Activated T-cell treated with anti-CD3 and anti-CD28 coated beads, Interleukin-2, amount 50 U/mL, for 72 hours (primary cell): ENCODE measurements around the gene TTF1. TPM values are rescaled to one million over a fixed set of nuclear protein-coding genes. Genes with fewer than 3 reads are reported as not detected.

Experiments used
- ATAC-seq, 2 donors: fragments of 150-1000 bp; cut with Tn5 transposase; replicated peaks in 1 of 2; 2 replicates each; pipeline ENCODE4 v1.10.0; 2021; ENCODE audit warnings: moderate library complexity in 2 of 2, mild to moderate bottlenecking in 1 of 2
- DNase-seq, 2 donors: peaks; one replicate each; pipeline ENCODE4 v3.0.0; 2021 to 2022; ENCODE audit warnings: mixed read lengths in 1 of 2
- H3K27ac Mint-ChIP-seq: one replicate; pipeline ENCODE4 v1.8.0; 2022; ENCODE audit warnings: mild to moderate bottlenecking, moderate library complexity, mixed read lengths
- H3K27me3 Mint-ChIP-seq: one replicate; pipeline ENCODE4 v1.8.0; 2022; ENCODE audit warnings: low read depth, mixed read lengths
- H3K36me3 Mint-ChIP-seq, 2 donors: one replicate each; pipeline ENCODE4 v1.8.0; 2022; ENCODE audit warnings: mixed read lengths in 2 of 2, mild to moderate bottlenecking in 1 of 2; ENCODE audit not compliant: insufficient read depth in 2 of 2
- H3K4me1 Mint-ChIP-seq: one replicate; pipeline ENCODE4 v1.8.0; 2022; ENCODE audit warnings: low read depth, mixed read lengths
- H3K4me3 Mint-ChIP-seq, 2 donors: one replicate each; pipeline ENCODE4 v1.8.0; 2022; ENCODE audit warnings: mild to moderate bottlenecking in 2 of 2, mixed read lengths in 2 of 2, moderate library complexity in 2 of 2
- H3K9me3 Mint-ChIP-seq, 2 donors: one replicate each; pipeline ENCODE4 v1.8.0; 2022; ENCODE audit warnings: mixed read lengths in 2 of 2
- total RNA-seq, 2 donors: library from RNA; stranded (reverse); gene quantifications; one replicate each; pipeline ENCODE4 v1.2.3, GENCODE V29; 2022

Gene TTF1
- total RNA-seq, 2 donors from 2014 or later: 23.0 to 23.3 TPM

- Mint-ChIP-seq H3K4me1 (peaks cover 33% of the 10 kb centered on the region), H3K9me3 (no peaks in the 10 kb centered on the region), H3K27ac (no peak overlapping the region), H3K27me3 (no peaks in the 10 kb centered on the region), H3K4me3 (no peak overlapping the region), H3K36me3 (peaks cover 0 to 4% of the 10 kb centered on the region in 2 donors)
- ATAC-seq: no peak
- no peak for DNase-seq
Observed at GRCh38 chr9:132370592-132370991, 36.0 kb downstream of the TTF1 start.

GRCh38 chr9:132369421-132369820, 37.2 kb downstream of the TTF1 start:
- H3K36me3 Mint-ChIP-seq: peaks cover 0 to 3% of the 10 kb centered on the region in 2 donors
- H3K4me3 Mint-ChIP-seq: no peak overlapping the region

GRCh38 chr9:132367613-132368313, 38.9 kb downstream of the TTF1 start:
- DNase-seq (no peak), ATAC-seq (no peak)
- H3K36me3 Mint-ChIP-seq: peaks cover 0 to 2% of the 10 kb centered on the region in 2 donors
- H3K4me1 Mint-ChIP-seq: peaks cover 8% of the 10 kb centered on the region
- H3K27ac Mint-ChIP-seq: no peak overlapping the region
- H3K27me3 Mint-ChIP-seq: no peaks in the 10 kb centered on the region
- no peak overlapping the region for H3K4me3 Mint-ChIP-seq
- H3K9me3 Mint-ChIP-seq: no peaks in the 10 kb centered on the region

More at GRCh38 chr9:132369421-132369820, 37.2 kb downstream of the TTF1 start:
- Mint-ChIP-seq H3K9me3 (no peaks in the 10 kb centered on the region), H3K27ac (no peak overlapping the region), H3K27me3 (no peaks in the 10 kb centered on the region), H3K4me1 (peaks cover 25% of the 10 kb centered on the region)
- DNase-seq: no peak
- ATAC-seq: no peak

- DNase-seq: no peak
- Mint-ChIP-seq H3K4me3 (no peak overlapping the region), H3K36me3 (no peaks in the 10 kb centered on the region), H3K9me3 (no peaks in the 10 kb centered on the region), H3K27ac (no peak overlapping the region), H3K4me1 (no peaks in the 10 kb centered on the region), H3K27me3 (no peaks in the 10 kb centered on the region)
- ATAC-seq: no peak
Observed at GRCh38 chr9:132366481-132366880, 40.2 kb downstream of the TTF1 start.

GRCh38 chr9:132365986-132366385, 40.7 kb downstream of the TTF1 start:
- no peak for ATAC-seq
- no peaks in the 10 kb centered on the region for H3K4me1 Mint-ChIP-seq
- H3K4me3 Mint-ChIP-seq: no peak overlapping the region
- no peaks in the 10 kb centered on the region for H3K9me3 Mint-ChIP-seq
- no peaks in the 10 kb centered on the region for H3K27me3 Mint-ChIP-seq
- H3K27ac Mint-ChIP-seq: no peak overlapping the region
- no peak for DNase-seq
- H3K36me3 Mint-ChIP-seq: no peaks in the 10 kb centered on the region

GRCh38 chr9:132364068-132364467, 42.6 kb downstream of the TTF1 start:
- Mint-ChIP-seq H3K4me1 (no peaks in the 10 kb centered on the region), H3K27me3 (no peaks in the 10 kb centered on the region), H3K27ac (no peak overlapping the region), H3K36me3 (no peaks in the 10 kb centered on the region), H3K9me3 (no peaks in the 10 kb centered on the region), H3K4me3 (no peak overlapping the region)
- no peak for DNase-seq
- ATAC-seq: no peak

GRCh38 chr9:132357764-132358163, 48.9 kb downstream of the TTF1 start:
- Mint-ChIP-seq H3K4me1 (peaks cover 14% of the 10 kb centered on the region), H3K27ac (no peak overlapping the region), H3K9me3 (no peaks in the 10 kb centered on the region), H3K36me3 (peaks cover 6 to 13% of the 10 kb centered on the region in 2 donors), H3K4me3 (no peak overlapping the region), H3K27me3 (no peaks in the 10 kb centered on the region)
- ATAC-seq (no peak), DNase-seq (no peak)

- H3K36me3 Mint-ChIP-seq: peaks cover 13 to 22% of the 10 kb centered on the region in 2 donors
- DNase-seq: no peak
- peaks cover 27% of the 10 kb centered on the region for H3K4me1 Mint-ChIP-seq
- no peak overlapping the region for H3K27ac Mint-ChIP-seq
- no peaks in the 10 kb centered on the region for H3K9me3 Mint-ChIP-seq
- no peaks in the 10 kb centered on the region for H3K27me3 Mint-ChIP-seq
- no peak for ATAC-seq
- H3K4me3 Mint-ChIP-seq: peak overlapping the region in 1 of 2 donors; percentile 93
Observed at GRCh38 chr9:132356324-132356924, 50.2 kb downstream of the TTF1 start.

GRCh38 chr9:132354637-132355355, 51.8 kb downstream of the TTF1 start, which contains the start of gene SETX:
TSS of gene SETX (minus strand) at chr9:132354986. CDS start at chr9:132349428, 5,558 bp downstream.
- Mint-ChIP-seq H3K36me3 (peaks cover 16 to 26% of the 10 kb centered on the region in 2 donors), H3K4me3 (peak within 1 kb of the TSS; percentile 93), H3K9me3 (no peaks in the 10 kb centered on the region), H3K27me3 (no peaks in the 10 kb centered on the region), H3K27ac (peak within 1 kb of the TSS; percentile 96), H3K4me1 (peaks cover 41% of the 10 kb centered on the region)
- ATAC-seq: peak; percentile 90 to 92
- peak; percentile 93 to 98 for DNase-seq

- Mint-ChIP-seq H3K4me3 (peak overlapping the region; percentile 75 to 93), H3K9me3 (no peaks in the 10 kb centered on the region), H3K27me3 (no peaks in the 10 kb centered on the region), H3K36me3 (peaks cover 22 to 46% of the 10 kb centered on the region in 2 donors), H3K4me1 (peaks cover 57% of the 10 kb centered on the region), H3K27ac (peak overlapping the region; percentile 38)
- no peak for DNase-seq
- ATAC-seq: no peak
Observed at GRCh38 chr9:132351404-132352045, 55.1 kb downstream of the TTF1 start.

- Mint-ChIP-seq H3K9me3 (no peaks in the 10 kb centered on the region), H3K27me3 (no peaks in the 10 kb centered on the region), H3K27ac (peak overlapping the region; percentile 38), H3K4me1 (peaks cover 57% of the 10 kb centered on the region), H3K36me3 (peaks cover 22 to 52% of the 10 kb centered on the region in 2 donors), H3K4me3 (peak overlapping the region; percentile 75 to 93)
- ATAC-seq (no peak), DNase-seq (peak; percentile 28 to 35)
Observed at GRCh38 chr9:132350861-132351315, 55.8 kb downstream of the TTF1 start.

GRCh38 chr9:132348676-132349075, 58.0 kb downstream of the TTF1 start:
- Mint-ChIP-seq H3K27me3 (no peaks in the 10 kb centered on the region), H3K4me1 (peaks cover 52% of the 10 kb centered on the region), H3K27ac (peak overlapping the region; percentile 97), H3K9me3 (no peaks in the 10 kb centered on the region), H3K4me3 (peak overlapping the region in 1 of 2 donors; percentile 93), H3K36me3 (peaks cover 22 to 54% of the 10 kb centered on the region in 2 donors)
- no peak for ATAC-seq
- DNase-seq: no peak
